Measurements from ENCODE around the gene HOXD11. TPM values are rescaled to one million over a fixed set of nuclear protein-coding genes. Genes with fewer than 3 reads are reported as not detected.

HOXD11 gene
- total and polyA plus RNA-seq, 9 of the 15 experiments (the other 6 are each of a cell fraction or from before 2014, with no cell fraction given) = not detected

DNA sequence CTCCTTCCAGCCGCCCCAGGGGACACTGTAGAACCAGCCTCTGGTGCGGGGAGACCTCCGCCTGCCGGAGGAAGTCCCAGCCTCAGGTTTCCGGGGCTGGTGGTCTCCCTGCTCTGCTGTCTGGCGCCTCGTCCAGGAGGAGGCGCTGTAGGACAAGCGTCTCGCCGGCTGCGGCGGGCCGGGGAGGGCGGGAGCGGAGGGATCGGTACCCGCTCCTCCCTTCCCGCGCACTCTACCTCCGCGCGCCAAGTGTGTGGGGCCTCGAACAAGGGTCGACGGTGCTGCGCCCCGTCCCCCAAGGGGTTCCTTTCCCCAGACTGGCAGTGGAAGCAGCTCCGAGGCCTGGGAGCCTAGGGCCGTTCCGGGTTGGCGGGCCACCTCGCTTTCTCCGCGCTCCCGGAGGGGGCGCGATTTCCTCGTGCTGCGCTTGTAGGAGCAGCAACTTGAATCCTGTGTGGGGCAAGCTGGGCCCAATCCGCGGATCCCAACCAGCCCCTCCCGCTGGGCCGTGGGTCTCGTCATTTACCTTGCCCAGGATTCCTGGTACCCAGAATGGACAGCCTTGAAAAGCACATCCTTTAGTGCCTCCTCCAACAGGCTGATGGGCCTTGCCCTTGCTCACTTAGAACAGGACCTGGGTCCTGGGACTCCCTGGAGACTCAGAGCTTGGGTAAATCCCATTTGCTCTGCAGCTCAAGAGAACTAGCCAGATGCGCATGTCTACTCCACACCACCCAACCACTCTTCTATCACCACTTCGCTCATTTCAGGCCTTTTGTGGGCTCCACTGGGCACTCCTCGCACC is 33.6 kb downstream of the HOXD11 start (continued):
- TF ChIP-seq, protein P1, sequence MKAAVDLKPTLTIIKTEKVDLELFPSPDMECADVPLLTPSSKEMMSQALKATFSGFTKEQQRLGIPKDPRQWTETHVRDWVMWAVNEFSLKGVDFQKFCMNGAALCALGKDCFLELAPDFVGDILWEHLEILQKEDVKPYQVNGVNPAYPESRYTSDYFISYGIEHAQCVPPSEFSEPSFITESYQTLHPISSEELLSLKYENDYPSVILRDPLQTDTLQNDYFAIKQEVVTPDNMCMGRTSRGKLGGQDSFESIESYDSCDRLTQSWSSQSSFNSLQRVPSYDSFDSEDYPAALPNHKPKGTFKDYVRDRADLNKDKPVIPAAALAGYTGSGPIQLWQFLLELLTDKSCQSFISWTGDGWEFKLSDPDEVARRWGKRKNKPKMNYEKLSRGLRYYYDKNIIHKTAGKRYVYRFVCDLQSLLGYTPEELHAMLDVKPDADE (conservative IDR thresholded peaks at IDR 0.05; ENCODE audit: control insufficient read depth, low read depth, low read length) = 0 out of 2 replicates have a peak, but pooled peaks have one; percentile 5
- TF ChIP-seq, protein P2, sequence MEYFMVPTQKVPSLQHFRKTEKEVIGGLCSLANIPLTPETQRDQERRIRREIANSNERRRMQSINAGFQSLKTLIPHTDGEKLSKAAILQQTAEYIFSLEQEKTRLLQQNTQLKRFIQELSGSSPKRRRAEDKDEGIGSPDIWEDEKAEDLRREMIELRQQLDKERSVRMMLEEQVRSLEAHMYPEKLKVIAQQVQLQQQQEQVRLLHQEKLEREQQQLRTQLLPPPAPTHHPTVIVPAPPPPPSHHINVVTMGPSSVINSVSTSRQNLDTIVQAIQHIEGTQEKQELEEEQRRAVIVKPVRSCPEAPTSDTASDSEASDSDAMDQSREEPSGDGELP (CRISPR knock-in tag; IDR thresholded peaks at IDR 0.05; ENCODE audit: borderline replicate concordance) = peak; percentile 57; the same call in 1 of the 2 replicates
- TF ChIP-seq PHF8 (IDR thresholded peaks at IDR 0.05; ENCODE audit: borderline replicate concordance, low read length) (peak; percentile 8; the same call in 1 of the 2 replicates), CHD2 (IDR thresholded peaks at IDR 0.05; ENCODE audit: low read depth, low read length) (0 out of 2 replicates have a peak, but pooled peaks have one; percentile 33), ESRRA (IDR thresholded peaks at IDR 0.05; ENCODE audit: borderline replicate concordance, low read depth) (0 out of 2 replicates have a peak, but pooled peaks have one; percentile 43), PCBP1 (IDR thresholded peaks at IDR 0.05; ENCODE audit: low read depth, low read length, poor library complexity, severe bottlenecking) (peak; percentile 75), TEAD1 (CRISPR knock-in tag; IDR thresholded peaks at IDR 0.05) (peak in 1 of 2 experiments; percentile 70; a peak in 2 of 4 replicates), NFYB (IDR thresholded peaks at IDR 0.05; ENCODE audit: extremely low read depth, insufficient read length) (no peak), ZNF143 (CRISPR knock-in tag; IDR thresholded peaks at IDR 0.05) (peak; percentile 38; the same call in 1 of the 2 replicates), ZNF696 (CRISPR knock-in tag; conservative IDR thresholded peaks at IDR 0.05) (no peak), SMC3 (conservative IDR thresholded peaks at IDR 0.05; ENCODE audit: insufficient read depth, low read depth, low read length) (peak; percentile 95)
- TF ChIP-seq, protein P3, sequence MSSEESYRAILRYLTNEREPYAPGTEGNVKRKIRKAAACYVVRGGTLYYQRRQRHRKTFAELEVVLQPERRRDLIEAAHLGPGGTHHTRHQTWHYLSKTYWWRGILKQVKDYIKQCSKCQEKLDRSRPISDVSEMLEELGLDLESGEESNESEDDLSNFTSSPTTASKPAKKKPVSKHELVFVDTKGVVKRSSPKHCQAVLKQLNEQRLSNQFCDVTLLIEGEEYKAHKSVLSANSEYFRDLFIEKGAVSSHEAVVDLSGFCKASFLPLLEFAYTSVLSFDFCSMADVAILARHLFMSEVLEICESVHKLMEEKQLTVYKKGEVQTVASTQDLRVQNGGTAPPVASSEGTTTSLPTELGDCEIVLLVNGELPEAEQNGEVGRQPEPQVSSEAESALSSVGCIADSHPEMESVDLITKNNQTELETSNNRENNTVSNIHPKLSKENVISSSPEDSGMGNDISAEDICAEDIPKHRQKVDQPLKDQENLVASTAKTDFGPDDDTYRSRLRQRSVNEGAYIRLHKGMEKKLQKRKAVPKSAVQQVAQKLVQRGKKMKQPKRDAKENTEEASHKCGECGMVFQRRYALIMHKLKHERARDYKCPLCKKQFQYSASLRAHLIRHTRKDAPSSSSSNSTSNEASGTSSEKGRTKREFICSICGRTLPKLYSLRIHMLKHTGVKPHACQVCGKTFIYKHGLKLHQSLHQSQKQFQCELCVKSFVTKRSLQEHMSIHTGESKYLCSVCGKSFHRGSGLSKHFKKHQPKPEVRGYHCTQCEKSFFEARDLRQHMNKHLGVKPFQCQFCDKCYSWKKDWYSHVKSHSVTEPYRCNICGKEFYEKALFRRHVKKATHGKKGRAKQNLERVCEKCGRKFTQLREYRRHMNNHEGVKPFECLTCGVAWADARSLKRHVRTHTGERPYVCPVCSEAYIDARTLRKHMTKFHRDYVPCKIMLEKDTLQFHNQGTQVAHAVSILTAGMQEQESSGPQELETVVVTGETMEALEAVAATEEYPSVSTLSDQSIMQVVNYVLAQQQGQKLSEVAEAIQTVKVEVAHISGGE (CRISPR knock-in tag; IDR thresholded peaks at IDR 0.05) = no peak
- TF ChIP-seq, protein P4, sequence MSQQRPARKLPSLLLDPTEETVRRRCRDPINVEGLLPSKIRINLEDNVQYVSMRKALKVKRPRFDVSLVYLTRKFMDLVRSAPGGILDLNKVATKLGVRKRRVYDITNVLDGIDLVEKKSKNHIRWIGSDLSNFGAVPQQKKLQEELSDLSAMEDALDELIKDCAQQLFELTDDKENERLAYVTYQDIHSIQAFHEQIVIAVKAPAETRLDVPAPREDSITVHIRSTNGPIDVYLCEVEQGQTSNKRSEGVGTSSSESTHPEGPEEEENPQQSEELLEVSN (IDR thresholded peaks at IDR 0.05; ENCODE audit: borderline replicate concordance in 1 of 2, extremely low read depth in 1 of 2, insufficient read depth in 1 of 2, insufficient read length in 1 of 2, low read depth in 1 of 2, low read length in 1 of 2, poor library complexity in 1 of 2, severe bottlenecking in 1 of 2) = peak; percentile 89
- TF ChIP-seq, protein P5, sequence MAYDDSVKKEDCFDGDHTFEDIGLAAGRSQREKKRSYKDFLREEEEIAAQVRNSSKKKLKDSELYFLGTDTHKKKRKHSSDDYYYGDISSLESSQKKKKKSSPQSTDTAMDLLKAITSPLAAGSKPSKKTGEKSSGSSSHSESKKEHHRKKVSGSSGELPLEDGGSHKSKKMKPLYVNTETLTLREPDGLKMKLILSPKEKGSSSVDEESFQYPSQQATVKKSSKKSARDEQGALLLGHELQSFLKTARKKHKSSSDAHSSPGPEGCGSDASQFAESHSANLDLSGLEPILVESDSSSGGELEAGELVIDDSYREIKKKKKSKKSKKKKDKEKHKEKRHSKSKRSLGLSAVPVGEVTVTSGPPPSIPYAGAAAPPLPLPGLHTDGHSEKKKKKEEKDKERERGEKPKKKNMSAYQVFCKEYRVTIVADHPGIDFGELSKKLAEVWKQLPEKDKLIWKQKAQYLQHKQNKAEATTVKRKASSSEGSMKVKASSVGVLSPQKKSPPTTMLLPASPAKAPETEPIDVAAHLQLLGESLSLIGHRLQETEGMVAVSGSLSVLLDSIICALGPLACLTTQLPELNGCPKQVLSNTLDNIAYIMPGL (CRISPR knock-in tag; IDR thresholded peaks at IDR 0.05) = peak; percentile 75

Measured in K562 (cell line).